GM12878 (cell line): ENCODE results near the gene TUT4. TPM values are rescaled to one million over a fixed set of nuclear protein-coding genes. Genes with fewer than 3 reads are reported as not detected.

Experiments used
- ATAC-seq: fragments of 200-7000 bp; cut with Tn5 transposase; 3 replicates; pipeline ENCODE4 v1.9.1; 2020; ENCODE audit warnings: mild to moderate bottlenecking, moderate library complexity
- BruUV-seq: library from RNA; stranded (reverse); fragments of 400-500 nt; replicated peaks from 2 replicates; lab custom pipeline; 2021; lab: Mats Ljungman, UMichigan
- CTCF ChIA-PET: fragments of 300-600 bp; sonication (Branson Sonifier 250); formaldehyde crosslinking; extraction: SDS; loops from one replicate; lab custom pipeline; 2021; ENCODE audit warnings: inconsistent platforms; lab: Yijun Ruan, JAX
- POLR2A ChIA-PET: fragments of 350-600 bp; formaldehyde crosslinking; extraction: SDS; loops from one replicate; lab custom pipeline; 2021; ENCODE audit warnings: inconsistent platforms; lab: Charles Lee
- RAD21 ChIA-PET: fragments of 300-600 bp; sonication (Branson Sonifier 250); formaldehyde crosslinking; loops from one replicate; lab custom pipeline; 2023; ENCODE audit warnings: antibody characterized with exemption; ENCODE audit not compliant: unreplicated experiment; lab: Charles Lee
- SMC1A ChIA-PET: fragments of 300-600 bp; sonication (Branson Sonifier 250); formaldehyde crosslinking; loops from one replicate; lab custom pipeline; 2023; ENCODE audit not compliant: unreplicated experiment, uncharacterized antibody; lab: Charles Lee
- DNase-seq: peaks from one replicate; pipeline ENCODE4 v3.0.0-alpha.2; 2011; ENCODE audit warnings: low read depth, low spot score
- FAIRE-seq: peaks from 3 replicates; lab custom pipeline; 2011; peaks lifted over from hg19 to GRCh38; lab: Jason Lieb, UNC
- H2AFZ ChIP-seq: 2 replicates; pipeline ENCODE4 v1.6.0; 2011; ENCODE audit warnings: low read depth, low read length, control low read depth; ENCODE audit not compliant: control insufficient read depth
- H3K27ac ChIP-seq: 2 replicates; pipeline ENCODE4 v1.5.1; 2011; ENCODE audit warnings: control low read depth; ENCODE audit not compliant: control insufficient read depth, insufficient read depth
- H3K27me3 ChIP-seq, 2 experiments: replicated peaks in 1 of 2; 2 replicates each; pipeline versions ENCODE4 v1.6.0 to v1.6.1; 2011; ENCODE audit warnings: low read length in 1 of 2; ENCODE audit not compliant: control insufficient read depth in 2 of 2, insufficient read depth in 2 of 2
- H3K36me3 ChIP-seq, 2 experiments: 2 replicates each; pipeline ENCODE4 v1.5.1; 2011; ENCODE audit warnings: low read length in 1 of 2; ENCODE audit not compliant: control insufficient read depth in 2 of 2, insufficient read depth in 2 of 2
- H3K4me1 ChIP-seq: 2 replicates; pipeline ENCODE4 v1.6.1; 2011; ENCODE audit warnings: mild to moderate bottlenecking, low read length, moderate library complexity, mixed read lengths; ENCODE audit not compliant: control insufficient read depth, insufficient read depth
- H3K4me2 ChIP-seq: 2 replicates; pipeline ENCODE4 v1.6.0; 2011; ENCODE audit warnings: control low read depth; ENCODE audit not compliant: control insufficient read depth, insufficient read depth
- H3K4me3 ChIP-seq: fragments of 200-600 bp; sonication (generic); 2 replicates; pipeline ENCODE4 v1.5.1; 2016
- H3K79me2 ChIP-seq: 2 replicates; pipeline ENCODE4 v1.6.0; 2011; ENCODE audit warnings: low read length; ENCODE audit not compliant: control insufficient read depth, insufficient read depth
- H3K9ac ChIP-seq: 2 replicates; pipeline ENCODE4 v1.8.0; 2011; ENCODE audit warnings: low read length, control low read depth, mixed read lengths; ENCODE audit not compliant: control insufficient read depth, insufficient read depth
- H3K9me3 ChIP-seq: replicated peaks from 3 replicates; pipeline ENCODE4 v1.5.1; 2011; ENCODE audit warnings: mild to moderate bottlenecking, low read length; ENCODE audit not compliant: control insufficient read depth, insufficient read depth
- H4K20me1 ChIP-seq: 2 replicates; pipeline ENCODE4 v1.6.0; 2011; ENCODE audit not compliant: control insufficient read depth, insufficient read depth
- EZH2 ChIP-seq: IDR thresholded peaks from 2 replicates; pipeline ENCODE4 v1.6.1; 2012; ENCODE audit warnings: low read depth, mild to moderate bottlenecking, control low read depth, inconsistent platforms, low read length, borderline replicate concordance; ENCODE audit not compliant: control insufficient read depth
- HDGF ChIP-seq: fragments of 450-650 bp; IDR thresholded peaks from 2 replicates; pipeline ENCODE4 v1.6.1; 2016; ENCODE audit warnings: antibody characterized with exemption
- IKZF2 ChIP-seq, 2 experiments: fragments of 450-650 bp; IDR thresholded peaks; 2 replicates each; pipeline ENCODE4 v1.6.1; 2017; ENCODE audit warnings: mild to moderate bottlenecking in 2 of 2, moderate library complexity in 2 of 2
- NFYA ChIP-seq: IDR thresholded peaks from 2 replicates; pipeline ENCODE4 v1.6.1; 2011; ENCODE audit warnings: low read depth, mild to moderate bottlenecking, low read length, improper control_type of control experiment, borderline replicate concordance
- NR2C2 ChIP-seq: IDR thresholded peaks from 2 replicates; pipeline ENCODE4 v1.6.1; 2011; ENCODE audit warnings: borderline replicate concordance, low read depth; ENCODE audit not compliant: control insufficient read depth, insufficient read length
- RB1 ChIP-seq: fragments of 450-650 bp; formaldehyde crosslinking; IDR thresholded peaks from 2 replicates; pipeline ENCODE4 v1.6.1; 2017; ENCODE audit warnings: mild to moderate bottlenecking, borderline replicate concordance
- REST ChIP-seq: IDR thresholded peaks from 2 replicates; pipeline ENCODE4 v1.6.1; 2012; ENCODE audit warnings: mild to moderate bottlenecking, low read depth, low read length
- RUNX3 ChIP-seq: IDR thresholded peaks from 2 replicates; pipeline ENCODE4 v1.6.1; 2012; ENCODE audit warnings: low read length, inconsistent platforms
- SIN3A ChIP-seq: IDR thresholded peaks from 2 replicates; pipeline ENCODE4 v1.6.1; 2012; ENCODE audit warnings: low read depth, low read length, improper control_type of control experiment
- SMAD5 ChIP-seq: IDR thresholded peaks from 2 replicates; pipeline ENCODE4 v1.6.1; 2016; ENCODE audit warnings: antibody characterized with exemption, low read depth
- SREBF1 ChIP-seq: IDR thresholded peaks from 2 replicates; pipeline ENCODE4 v1.6.1; 2012; ENCODE audit warnings: mild to moderate bottlenecking, low read length
- SRF ChIP-seq, 2 experiments: IDR thresholded peaks; 2 replicates each; pipeline ENCODE4 v1.6.1; 2011; ENCODE audit warnings: low read depth in 2 of 2, low read length in 2 of 2, mild to moderate bottlenecking in 1 of 2, moderate library complexity in 1 of 2
- SUPT20H ChIP-seq: IDR thresholded peaks from 2 replicates; pipeline ENCODE4 v1.6.1; 2011; ENCODE audit warnings: low read depth, mild to moderate bottlenecking, low read length, moderate library complexity, borderline replicate concordance; ENCODE audit not compliant: control insufficient read depth
- SUZ12 ChIP-seq: fragments of 200-600 bp; sonication (generic); IDR thresholded peaks from one replicate; pipeline ENCODE4 v1.6.1; 2018; ENCODE audit warnings: antibody characterized with exemption, mild to moderate bottlenecking; ENCODE audit not compliant: unreplicated experiment
- TARDBP ChIP-seq: IDR thresholded peaks from 2 replicates; pipeline ENCODE4 v1.6.1; 2016; ENCODE audit warnings: borderline replicate concordance
- ZNF207 ChIP-seq: fragments of 450-650 bp; IDR thresholded peaks from 2 replicates; pipeline ENCODE4 v1.6.1; 2014; ENCODE audit warnings: antibody characterized with exemption, mild to moderate bottlenecking, borderline replicate concordance
- in situ Hi-C: fragments of 300-500 bp; cut with MboI; formaldehyde crosslinking; loops from 9 replicates; pipeline ENCODE4 v1.14.3; 2018; ENCODE audit warnings: mixed read lengths
- intact Hi-C: fragments of 100-400 bp; cut with micrococcal nuclease; formaldehyde crosslinking; loops from one replicate; pipeline ENCODE4 v1.14.2; 2022; ENCODE audit not compliant: unreplicated experiment
- polyA plus RNA-seq, 11 experiments: library from polyadenylated mRNA; depleted of rRNA in 4 of 11; unstranded in 6 of 11; stranded (reverse) in 5 of 11; fragments of >200 nt; fragmentation: Nextera tagmentation in 4 of 11; fragmentation: Illumina TruSeq in 1 of 11; extraction: Ambion mirVana in 4 of 11; extraction: Trizol in 1 of 11; gene quantifications; 1 replicate in 1 of 11; 2 replicates in 10 of 11; pipeline versions ENCODE4 v1.2.1 to v1.2.3, GENCODE V29; 2011 to 2016; ENCODE audit warnings: inconsistent platforms in 2 of 11, missing spikeins in 2 of 11, low read depth in 1 of 11
- total RNA-seq, 4 experiments: library from RNA; depleted of rRNA in 3 of 4; stranded (reverse); fragments of >200 nt in 3 of 4; fragmentation: Illumina TruSeq in 1 of 4; extraction: Trizol in 1 of 4; gene quantifications; 2 replicates each; pipeline versions ENCODE4 v1.2.1 to v1.2.3, GENCODE V29; 2013 to 2021

TUT4 gene
- total and polyA plus RNA-seq, 10 of the 15 experiments (the other 5 are each of a cell fraction or from before 2014, with no cell fraction given), result 9.4 to 40.7 (median 27.6) TPM

- TF ChIP-seq NR2C2, result no peak
- no peak for TF ChIP-seq TARDBP
- no peak for TF ChIP-seq SMAD5
- no peak for TF ChIP-seq SUPT20H
- TF ChIP-seq EZH2, result no peak
- no peak for TF ChIP-seq SIN3A
- TF ChIP-seq RUNX3, result no peak
Measured at GRCh38 chr1:52504720-52505119, 48.2 kb downstream of the TUT4 start (continued).

- ChIA-PET SMC1A (interaction anchor here (0.7 to 1.1 kb wide), 3 partner anchors 8 to 86 kb away, joined by 3 read pairs; no protein-coding TSS in a partner anchor), RAD21 (no interaction called here), POLR2A (no interaction called here), CTCF (no interaction called here)
- in situ Hi-C loops (no loop called here), intact Hi-C loops (no loop called here)
- no peaks in the 10 kb centered on the region for H3K9me3 ChIP-seq
- H3K27me3 ChIP-seq, result no peaks in the 10 kb centered on the region
- ATAC-seq, result no peak
- no TSS peak for BruUV-seq
- DNase-seq, result no peak
- FAIRE-seq, result no peak
- no peak overlapping the region for H3K4me2 ChIP-seq
- H3K79me2 ChIP-seq, result no peaks in the 10 kb centered on the region
- H3K9ac ChIP-seq, result no peak overlapping the region
- no peak for TF ChIP-seq RB1
- no peak for TF ChIP-seq SRF (IDR thresholded peaks at IDR 0.05; ENCODE audit: low read depth in 2 of 2, low read length in 2 of 2)
- TF ChIP-seq REST, result no peak
- TF ChIP-seq SUZ12, result no peak
- TF ChIP-seq SREBF1, result no peak
- no peak for TF ChIP-seq ZNF207
- no peak for TF ChIP-seq IKZF2 (IDR thresholded peaks at IDR 0.05)
- no peak for TF ChIP-seq NFYA
- no peak for TF ChIP-seq HDGF
- no peak overlapping the region for H2AFZ ChIP-seq
- no peaks in the 10 kb centered on the region for H3K36me3 ChIP-seq
- H4K20me1 ChIP-seq, result no peaks in the 10 kb centered on the region
- no peak overlapping the region for H3K4me3 ChIP-seq
- H3K27ac ChIP-seq, result no peak overlapping the region
- H3K4me1 ChIP-seq, result no peaks in the 10 kb centered on the region
Measured at GRCh38 chr1:52503706-52504105, 49.2 kb downstream of the TUT4 start.
